SJCRH30 (cell line): ENCODE results near the gene TRPM3. TPM values are rescaled to one million over a fixed set of nuclear protein-coding genes. Genes with fewer than 3 reads are reported as not detected.
A peak's percentile ranks its signal among the peaks of the same experiment; 100 is the strongest.
"Not testable (repeated sequence)": the region's sequence is repeated elsewhere in the genome, so short reads cannot be mapped to it uniquely, and the experiment has no call there.

Source experiments
- DNase-seq, 2 experiments: peaks; one replicate each; pipeline ENCODE4 v3.0.0-alpha.2; 2015 to 2020
- H3K27ac ChIP-seq: fragments of 250-450 bp; sonication (Bioruptor Pico); 2 replicates; pipeline ENCODE4 v1.5.1; 2020; ENCODE audit warnings: mild to moderate bottlenecking, moderate library complexity
- H3K27me3 ChIP-seq: fragments of 250-450 bp; sonication (Bioruptor Pico); 2 replicates; pipeline ENCODE4 v1.5.1; 2020; ENCODE audit warnings: mild to moderate bottlenecking, moderate library complexity
- H3K36me3 ChIP-seq: fragments of 250-450 bp; sonication (Bioruptor Pico); 2 replicates; pipeline ENCODE4 v1.5.1; 2020; ENCODE audit warnings: mild to moderate bottlenecking, moderate library complexity
- H3K4me1 ChIP-seq: fragments of 250-450 bp; sonication (Bioruptor Pico); 2 replicates; pipeline ENCODE4 v1.5.1; 2020; ENCODE audit warnings: mild to moderate bottlenecking, moderate library complexity
- H3K4me3 ChIP-seq: fragments of 250-450 bp; sonication (Bioruptor Pico); 2 replicates; pipeline ENCODE4 v1.5.1; 2020; ENCODE audit warnings: mild to moderate bottlenecking, moderate library complexity
- H3K9me3 ChIP-seq: fragments of 250-450 bp; sonication (Bioruptor Pico); replicated peaks from 2 replicates; pipeline ENCODE4 v1.5.1; 2020; ENCODE audit warnings: mild to moderate bottlenecking, moderate library complexity
- total RNA-seq: library from RNA; depleted of rRNA; stranded (reverse); fragments of >200 nt; shearing (Covaris generic); gene quantifications from 2 replicates; pipeline ENCODE4 v1.2.3, GENCODE V29; 2014

TRPM3 gene
- total RNA-seq, 1 experiment from 2014 or later: 0.30 TPM

DNA sequence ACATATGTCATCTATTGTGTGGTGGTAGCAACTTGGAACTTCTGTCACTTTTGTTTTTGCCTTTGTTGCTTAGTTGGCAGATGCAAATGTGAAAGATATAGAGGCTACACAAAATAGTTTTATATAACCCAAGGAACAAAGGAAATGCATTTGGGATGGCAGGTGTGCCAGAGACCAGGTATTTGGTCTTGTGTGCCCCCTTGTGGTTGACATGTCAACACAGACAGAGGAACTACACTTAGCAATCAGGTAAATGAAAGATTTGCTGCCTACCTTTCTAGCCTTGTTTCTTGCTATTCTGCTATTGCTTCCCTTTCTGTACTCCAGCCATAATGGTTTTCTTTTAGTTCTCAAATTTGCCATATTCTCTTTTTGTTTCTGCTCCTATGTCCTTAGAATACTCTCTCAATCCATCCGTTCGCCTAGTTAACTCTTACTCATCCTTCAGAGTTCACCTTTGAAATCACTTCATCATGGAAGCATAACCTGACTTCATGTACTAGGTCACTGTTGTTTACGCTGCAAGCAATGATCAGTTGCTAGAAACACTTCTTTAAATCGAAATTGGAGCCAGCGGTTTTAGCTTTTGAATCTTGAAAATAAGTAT is 119.5 kb downstream of the TRPM3 start:
- no peak overlapping the region for H3K27ac ChIP-seq
- no peaks in the 10 kb centered on the region for H3K9me3 ChIP-seq
- peak in 1 of 2 experiments; percentile 37 for DNase-seq
- H3K4me3 ChIP-seq: no peak overlapping the region
- H3K36me3 ChIP-seq: no peaks in the 10 kb centered on the region
- H3K4me1 ChIP-seq: no peaks in the 10 kb centered on the region
- H3K27me3 ChIP-seq: no peaks in the 10 kb centered on the region

DNA sequence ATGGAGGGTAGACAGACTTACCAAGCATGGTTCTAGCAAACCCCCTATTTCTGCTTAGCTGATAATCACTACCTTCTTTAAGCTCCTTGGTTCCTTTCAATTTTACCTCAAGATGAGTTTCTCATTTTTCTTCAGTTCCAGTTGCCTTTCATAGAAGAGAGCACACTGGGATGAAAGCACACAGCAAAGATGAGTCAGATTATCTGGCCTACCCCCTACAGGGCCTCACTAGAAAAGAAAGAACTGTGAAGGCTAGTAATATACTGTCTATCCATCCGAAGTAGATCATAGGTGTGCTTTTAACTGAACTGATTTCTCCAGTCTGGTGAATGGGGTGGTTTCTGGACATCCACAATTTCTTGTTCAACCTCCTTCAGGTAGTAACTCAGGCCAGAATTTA is 122.5 kb downstream of the TRPM3 start:
- Histone ChIP-seq H3K4me1 (no peaks in the 10 kb centered on the region), H3K36me3 (no peaks in the 10 kb centered on the region), H3K4me3 (no peak overlapping the region), H3K27ac (no peak overlapping the region), H3K27me3 (no peaks in the 10 kb centered on the region), H3K9me3 (no peaks in the 10 kb centered on the region)
- DNase-seq: no peak

DNA sequence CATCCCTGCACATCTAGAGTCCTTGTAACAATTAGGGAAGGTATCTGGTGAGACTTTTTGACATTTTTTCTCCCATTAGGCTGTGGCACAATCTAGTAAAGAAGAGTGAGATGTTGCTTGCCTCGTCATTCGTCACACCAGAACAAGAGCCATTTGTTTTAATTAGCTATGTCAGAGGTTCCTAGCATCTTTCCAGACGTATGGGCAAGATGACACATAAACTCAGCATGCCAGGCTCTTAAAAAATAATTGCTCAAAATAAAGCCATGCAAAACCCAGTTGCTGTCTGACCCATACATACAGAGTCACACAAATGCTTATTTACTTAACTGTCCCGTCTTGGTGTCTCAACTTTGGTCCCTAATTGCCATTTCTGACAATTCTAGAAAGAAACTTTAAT is 125.9 kb downstream of the TRPM3 start:
- Histone ChIP-seq H3K4me3 (no peak overlapping the region), H3K27ac (no peak overlapping the region), H3K36me3 (no peaks in the 10 kb centered on the region), H3K4me1 (no peaks in the 10 kb centered on the region), H3K27me3 (no peaks in the 10 kb centered on the region), H3K9me3 (no peaks in the 10 kb centered on the region)
- no peak for DNase-seq

GRCh38 chr9:70994582-70994981 is 126.8 kb downstream of the TRPM3 start:
- H3K27ac ChIP-seq: no peak overlapping the region
- H3K36me3 ChIP-seq: no peaks in the 10 kb centered on the region
- H3K9me3 ChIP-seq: no peaks in the 10 kb centered on the region
- H3K27me3 ChIP-seq: peaks cover 4% of the 10 kb centered on the region; the same call in 1 of the 2 replicates
- no peak overlapping the region for H3K4me3 ChIP-seq
- no peaks in the 10 kb centered on the region for H3K4me1 ChIP-seq
- DNase-seq: no peak

DNA sequence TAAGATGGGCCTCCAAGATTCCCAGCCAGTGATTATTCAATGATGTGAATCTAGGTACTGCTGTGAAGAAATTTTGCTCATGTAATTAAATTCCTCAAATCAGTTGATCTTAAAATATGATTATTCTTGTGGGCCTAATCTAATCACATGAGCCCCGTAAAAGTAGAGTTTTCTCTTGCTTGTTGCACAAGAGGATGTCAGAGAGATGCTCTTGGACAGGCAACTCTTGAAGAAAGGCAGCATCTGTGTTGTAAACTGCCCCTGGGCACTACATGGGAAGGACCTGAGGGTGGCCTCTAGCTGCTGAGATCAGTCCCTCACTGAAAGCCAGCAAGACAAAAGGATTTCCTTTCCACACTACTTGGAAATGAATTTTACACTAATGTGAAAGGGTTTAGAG is 132.9 kb downstream of the TRPM3 start:
- Histone ChIP-seq H3K4me3 (no peak overlapping the region), H3K27me3 (peaks cover 8% of the 10 kb centered on the region; the same call in 1 of the 2 replicates), H3K27ac (no peak overlapping the region), H3K36me3 (no peaks in the 10 kb centered on the region), H3K9me3 (no peaks in the 10 kb centered on the region), H3K4me1 (no peaks in the 10 kb centered on the region)
- DNase-seq: no peak

GRCh38 chr9:70987986-70988385 is 133.4 kb downstream of the TRPM3 start:
- no peaks in the 10 kb centered on the region for H3K4me1 ChIP-seq
- no peaks in the 10 kb centered on the region for H3K9me3 ChIP-seq
- no peak for DNase-seq
- no peak overlapping the region for H3K27ac ChIP-seq
- no peak overlapping the region for H3K4me3 ChIP-seq
- no peaks in the 10 kb centered on the region for H3K36me3 ChIP-seq
- H3K27me3 ChIP-seq: peaks cover 11% of the 10 kb centered on the region

- Histone ChIP-seq H3K9me3 (no peaks in the 10 kb centered on the region), H3K4me1 (no peaks in the 10 kb centered on the region), H3K36me3 (no peaks in the 10 kb centered on the region), H3K4me3 (no peak overlapping the region), H3K27ac (no peak overlapping the region), H3K27me3 (peaks cover 11% of the 10 kb centered on the region)
- DNase-seq: no peak
Measured at GRCh38 chr9:70986984-70987383, 134.4 kb downstream of the TRPM3 start.

- DNase-seq: no peak
- peaks cover 3% of the 10 kb centered on the region; the same call in 1 of the 2 replicates for H3K27me3 ChIP-seq
Measured at GRCh38 chr9:70983723-70984295, 137.6 kb downstream of the TRPM3 start.

GRCh38 chr9:70981312-70981711 is 140.1 kb downstream of the TRPM3 start:
- no peaks in the 10 kb centered on the region for H3K4me1 ChIP-seq
- H3K4me3 ChIP-seq: no peak overlapping the region
- H3K9me3 ChIP-seq: no peaks in the 10 kb centered on the region
- H3K36me3 ChIP-seq: no peaks in the 10 kb centered on the region
- peaks cover 3% of the 10 kb centered on the region; the same call in 1 of the 2 replicates for H3K27me3 ChIP-seq
- no peak for DNase-seq
- no peak overlapping the region for H3K27ac ChIP-seq

More at GRCh38 chr9:70983723-70984295, 137.6 kb downstream of the TRPM3 start:
- H3K4me3 ChIP-seq: no peak overlapping the region
- H3K4me1 ChIP-seq: no peaks in the 10 kb centered on the region
- no peaks in the 10 kb centered on the region for H3K36me3 ChIP-seq
- H3K9me3 ChIP-seq: no peaks in the 10 kb centered on the region
- H3K27ac ChIP-seq: no peak overlapping the region

GRCh38 chr9:70979966-70980365 is 141.5 kb downstream of the TRPM3 start:
- no peaks in the 10 kb centered on the region for H3K9me3 ChIP-seq
- H3K36me3 ChIP-seq: no peaks in the 10 kb centered on the region
- no peak overlapping the region for H3K4me3 ChIP-seq
- no peak overlapping the region for H3K27ac ChIP-seq
- H3K4me1 ChIP-seq: no peaks in the 10 kb centered on the region
- peaks cover 3% of the 10 kb centered on the region; the same call in 1 of the 2 replicates for H3K27me3 ChIP-seq
- no peak for DNase-seq

GRCh38 chr9:70978085-70978484 is 143.3 kb downstream of the TRPM3 start:
- H3K4me1 ChIP-seq: no peaks in the 10 kb centered on the region
- DNase-seq: no peak
- H3K9me3 ChIP-seq: no peaks in the 10 kb centered on the region
- H3K27ac ChIP-seq: no peak overlapping the region
- H3K36me3 ChIP-seq: no peaks in the 10 kb centered on the region
- H3K4me3 ChIP-seq: no peak overlapping the region
- H3K27me3 ChIP-seq: no peaks in the 10 kb centered on the region; the same call in 1 of the 2 replicates

DNA sequence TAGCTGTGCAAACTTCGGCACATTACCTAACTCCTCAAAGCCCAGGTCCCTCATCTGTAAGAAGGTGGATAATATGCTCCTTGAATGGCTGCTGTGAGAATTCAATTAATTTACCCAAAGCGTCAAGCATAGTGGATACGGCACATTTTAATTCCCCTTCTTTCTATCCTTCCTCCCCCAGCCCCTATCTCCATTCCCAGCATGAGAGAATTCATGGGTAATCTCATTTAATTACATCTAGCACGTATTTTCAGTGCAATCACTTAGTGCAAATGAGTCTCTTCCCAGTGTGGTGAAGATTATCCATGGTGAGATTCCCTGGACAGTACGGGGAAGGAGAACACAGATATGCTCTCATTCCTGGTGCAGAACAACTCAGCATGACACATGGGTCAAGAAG is 145.6 kb downstream of the TRPM3 start:
- H3K36me3 ChIP-seq: no peaks in the 10 kb centered on the region
- H3K27me3 ChIP-seq: no peaks in the 10 kb centered on the region; the same call in 1 of the 2 replicates
- H3K9me3 ChIP-seq: no peaks in the 10 kb centered on the region
- no peak for DNase-seq
- no peaks in the 10 kb centered on the region for H3K4me1 ChIP-seq
- no peak overlapping the region for H3K4me3 ChIP-seq
- no peak overlapping the region for H3K27ac ChIP-seq

GRCh38 chr9:70971723-70972122 is 149.7 kb downstream of the TRPM3 start:
- DNase-seq: no peak
- H3K27me3 ChIP-seq: no peaks in the 10 kb centered on the region; the same call in 1 of the 2 replicates
- H3K9me3 ChIP-seq: no peaks in the 10 kb centered on the region
- no peaks in the 10 kb centered on the region for H3K4me1 ChIP-seq
- no peak overlapping the region for H3K27ac ChIP-seq
- no peak overlapping the region for H3K4me3 ChIP-seq
- H3K36me3 ChIP-seq: no peaks in the 10 kb centered on the region

- DNase-seq, H3K4me1 ChIP-seq: not testable (repeated sequence)
Measured at GRCh38 chr9:70966380-70966779, 155.0 kb downstream of the TRPM3 start.

GRCh38 chr9:70964861-70965260 is 156.6 kb downstream of the TRPM3 start:
- Histone ChIP-seq H3K27me3 (no peaks in the 10 kb centered on the region; the same call in 1 of the 2 replicates), H3K27ac (no peak overlapping the region), H3K36me3 (no peaks in the 10 kb centered on the region), H3K4me3 (no peak overlapping the region), H3K4me1 (no peaks in the 10 kb centered on the region), H3K9me3 (no peaks in the 10 kb centered on the region)
- DNase-seq: no peak

More at GRCh38 chr9:70966380-70966779, 155.0 kb downstream of the TRPM3 start:
- not testable (repeated sequence) for H3K9me3 ChIP-seq, H3K4me3 ChIP-seq, H3K36me3 ChIP-seq, H3K27me3 ChIP-seq, H3K27ac ChIP-seq

DNA sequence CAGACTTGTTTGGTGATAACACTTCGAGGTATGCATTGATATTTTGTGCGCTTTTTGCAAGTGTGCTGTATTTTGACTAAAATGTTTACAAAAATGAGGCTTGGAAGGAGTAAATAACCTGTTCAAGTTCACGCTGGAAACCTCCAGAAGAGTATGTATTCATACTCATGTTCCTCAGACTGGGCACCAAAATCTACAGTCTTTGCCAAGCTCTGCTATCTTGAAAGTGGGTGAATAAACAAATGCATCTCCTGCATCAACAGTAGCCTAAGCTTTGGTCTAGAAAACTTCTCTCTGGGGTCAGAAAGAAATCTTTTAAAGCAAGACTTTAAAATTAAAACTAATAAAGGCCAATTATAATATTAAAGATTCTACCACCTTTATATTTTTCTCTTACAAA is 157.9 kb downstream of the TRPM3 start:
- no peak overlapping the region for H3K27ac ChIP-seq
- H3K4me1 ChIP-seq: no peaks in the 10 kb centered on the region
- no peaks in the 10 kb centered on the region for H3K9me3 ChIP-seq
- H3K27me3 ChIP-seq: no peaks in the 10 kb centered on the region; the same call in 1 of the 2 replicates
- DNase-seq: no peak
- H3K36me3 ChIP-seq: no peaks in the 10 kb centered on the region
- H3K4me3 ChIP-seq: no peak overlapping the region
